Endothelial cell of hepatic sinusoid (primary cell): ENCODE data around the gene P2RY13.

ENCODE experiments used
- in situ Hi-C: cut with HindIII; loops from 2 replicates; pipeline ENCODE4 v1.10.0; 2017; ENCODE audit warnings: low sequenced_read_pairs

P2RY13 gene

GRCh38 chr3:151329363-151329762, at the start of gene P2RY13:
Gene P2RY13 (minus strand): TSS chr3:151329549. CDS start chr3:151329528, 21 bp downstream.
- in situ Hi-C loops, result loop anchor here (5.0 kb wide), 1 partner anchor 92 kb away; no protein-coding TSS in a partner anchor

- in situ Hi-C loops, result no loop called here
Measured at GRCh38 chr3:151377768-151378385, 48.5 kb upstream of the P2RY13 start.

- in situ Hi-C loops, result no loop called here
Measured at GRCh38 chr3:151372063-151372820, 42.9 kb upstream of the P2RY13 start.

GRCh38 chr3:151371526-151371925, 42.2 kb upstream of the P2RY13 start:
- in situ Hi-C loops, result no loop called here

GRCh38 chr3:151367448-151367847, 38.1 kb upstream of the P2RY13 start:
- in situ Hi-C loops, result no loop called here

- in situ Hi-C loops, result no loop called here
Measured at GRCh38 chr3:151366993-151367392, 37.6 kb upstream of the P2RY13 start.

GRCh38 chr3:151362751-151363174, 33.4 kb upstream of the P2RY13 start:
- in situ Hi-C loops, result no loop called here

- in situ Hi-C loops, result no loop called here
Measured at GRCh38 chr3:151357463-151357850, 28.1 kb upstream of the P2RY13 start.

GRCh38 chr3:151356794-151357462, 27.6 kb upstream of the P2RY13 start:
- in situ Hi-C loops, result no loop called here

- in situ Hi-C loops, result no loop called here
Measured at GRCh38 chr3:151351648-151352047, 22.3 kb upstream of the P2RY13 start.

GRCh38 chr3:151351219-151351618, 21.9 kb upstream of the P2RY13 start:
- in situ Hi-C loops, result no loop called here

- in situ Hi-C loops, result no loop called here
Measured at GRCh38 chr3:151350656-151351055, 21.3 kb upstream of the P2RY13 start.

- in situ Hi-C loops, result no loop called here
Measured at GRCh38 chr3:151347432-151347831, 18.1 kb upstream of the P2RY13 start.

GRCh38 chr3:151346292-151346691, 16.9 kb upstream of the P2RY13 start:
- in situ Hi-C loops, result no loop called here

GRCh38 chr3:151345859-151346258, 16.5 kb upstream of the P2RY13 start:
- in situ Hi-C loops, result no loop called here

GRCh38 chr3:151331696-151332095, 2.3 kb upstream of the P2RY13 start:
- in situ Hi-C loops, result no loop called here

GRCh38 chr3:151330899-151331298, 1.6 kb upstream of the P2RY13 start:
- in situ Hi-C loops, result no loop called here

GRCh38 chr3:151330379-151330778, 1.0 kb upstream of the P2RY13 start:
- in situ Hi-C loops, result no loop called here

GRCh38 chr3:151328298-151328995, 902 bp downstream of the P2RY13 start:
- in situ Hi-C loops, result loop anchor here (5.0 kb wide), 1 partner anchor 91 kb away; no protein-coding TSS in a partner anchor

GRCh38 chr3:151327571-151328198, 1.7 kb downstream of the P2RY13 start:
- in situ Hi-C loops, result loop anchor here (5.0 kb wide), 1 partner anchor 90 kb away; no protein-coding TSS in a partner anchor

GRCh38 chr3:151322511-151322910, 6.8 kb downstream of the P2RY13 start:
- in situ Hi-C loops, result no loop called here
